NCI-H1092 (cell line): Measurements from ENCODE around the gene CRHBP.
"Not testable (repeated sequence)": the region's sequence is repeated elsewhere in the genome, so short reads cannot be mapped to it uniquely, and the experiment has no call there.

Experiments used
- DNase-seq: peaks from one replicate; lab custom pipeline; 2025; lab: John Stamatoyannopoulos, UW

The CRHBP gene

DNA sequence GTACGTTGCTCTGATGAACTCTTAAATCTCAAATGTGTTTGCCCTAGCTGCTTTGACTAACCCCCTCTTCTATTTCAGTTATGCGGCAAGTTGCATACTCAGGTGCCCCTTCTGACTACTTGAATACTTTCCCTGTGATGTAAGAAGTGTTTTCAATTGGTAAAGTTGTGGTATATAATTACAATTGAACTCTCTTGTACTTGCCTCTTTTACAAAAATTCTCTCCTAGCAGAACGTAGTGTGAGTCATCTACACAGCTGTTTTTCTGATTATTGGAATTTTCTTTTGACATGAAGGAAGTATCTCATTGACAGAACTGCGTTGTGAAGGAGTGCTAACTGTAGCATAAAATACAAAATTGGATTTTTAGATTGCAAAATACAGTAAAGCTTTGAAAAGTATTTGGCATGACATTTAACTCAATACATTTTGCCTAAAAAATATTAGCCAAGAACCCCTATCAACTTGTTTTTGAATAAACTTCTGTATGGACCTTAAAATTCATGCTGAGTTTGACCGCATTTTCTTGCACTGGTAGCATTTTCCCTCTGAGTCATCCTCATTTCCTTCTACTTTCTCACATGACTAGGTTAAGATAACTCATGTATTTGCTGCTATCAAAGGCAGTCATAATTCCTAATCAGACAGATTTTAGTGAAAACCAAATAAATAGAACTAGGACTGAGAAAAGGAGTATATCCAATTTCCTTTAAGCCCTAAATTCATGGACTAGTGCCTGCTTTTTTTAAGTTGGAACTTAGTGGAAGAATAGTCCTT lies 6.3 kb downstream of the CRHBP start:
- no peak for DNase-seq

GRCh38 chr5:76960004-76960625 lies 7.3 kb downstream of the CRHBP start:
- DNase-seq, result no peak

DNA sequence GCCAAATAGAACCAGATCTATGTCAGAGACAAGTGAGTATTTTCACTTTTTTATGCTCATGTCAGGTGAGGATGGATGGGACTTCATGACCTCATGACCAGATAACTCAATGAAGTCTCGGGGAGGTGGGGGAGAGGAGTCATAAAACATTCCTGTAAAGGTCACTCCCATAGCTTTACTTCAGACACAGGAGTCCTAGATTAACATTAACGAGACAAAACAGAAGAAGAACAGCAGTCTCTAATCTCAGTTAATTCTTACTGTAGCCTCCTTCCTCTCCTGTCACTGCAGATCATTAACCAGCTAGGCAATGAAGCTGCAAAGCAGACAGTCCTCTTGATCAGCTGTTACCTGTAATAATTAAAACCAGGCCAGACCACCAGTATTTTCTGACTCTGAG lies 11.2 kb downstream of the CRHBP start:
- DNase-seq, result no peak

DNA sequence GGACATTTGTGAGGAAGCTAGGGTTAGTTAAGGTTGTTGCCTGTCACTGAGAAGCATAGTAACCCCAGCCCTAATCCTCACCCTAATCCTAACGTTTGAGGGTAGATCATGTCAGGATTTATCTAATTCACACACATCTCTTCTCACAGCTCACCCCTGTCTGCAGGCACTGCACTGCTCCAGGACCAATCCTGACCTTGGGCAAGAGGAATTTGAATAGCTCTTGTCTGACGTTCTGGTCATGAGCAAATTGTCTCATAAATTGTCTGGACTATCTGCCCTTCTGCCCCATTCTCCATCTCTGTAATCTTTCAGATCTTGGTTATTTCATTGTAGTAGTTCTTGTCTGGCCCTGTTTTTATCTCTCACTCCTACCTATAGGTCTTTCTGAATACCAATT lies 18.7 kb downstream of the CRHBP start:
- DNase-seq, result no peak

GRCh38 chr5:76972689-76973088 lies 19.8 kb downstream of the CRHBP start:
- DNase-seq, result no peak

- DNase-seq, result no peak
Observed at GRCh38 chr5:76974785-76975184, 21.9 kb downstream of the CRHBP start.

- no peak for DNase-seq
Observed at GRCh38 chr5:76978869-76979268, 26.0 kb downstream of the CRHBP start.

DNA sequence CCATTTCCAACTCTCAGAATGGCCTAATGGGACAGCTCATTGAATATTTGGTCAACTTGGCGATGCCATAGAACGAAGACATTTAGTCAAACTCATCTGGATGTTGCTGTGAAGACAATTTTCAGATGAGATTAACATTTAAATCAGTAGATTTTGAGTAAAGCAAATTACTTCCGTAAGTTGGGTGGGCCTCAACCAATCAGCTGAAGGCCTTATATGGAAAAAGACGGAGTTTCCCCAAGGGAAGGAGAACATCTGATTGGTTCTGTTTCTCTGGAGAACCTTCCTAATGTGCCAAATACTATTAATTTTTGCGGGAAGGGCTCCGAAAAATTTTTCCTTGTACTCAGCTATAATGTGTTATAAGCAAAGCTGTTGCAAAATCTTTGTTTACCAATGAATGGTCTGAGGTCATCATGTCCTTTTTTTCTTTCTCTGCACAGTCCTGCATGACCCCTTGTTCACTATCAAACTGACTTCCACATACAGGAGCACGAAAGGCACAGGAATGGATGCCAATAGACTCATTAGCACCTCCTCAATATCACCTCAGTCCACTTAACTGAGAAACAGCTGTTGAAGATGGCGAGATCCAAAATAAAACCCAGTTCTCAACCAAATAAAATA lies 27.8 kb downstream of the CRHBP start:
- no peak for DNase-seq

DNA sequence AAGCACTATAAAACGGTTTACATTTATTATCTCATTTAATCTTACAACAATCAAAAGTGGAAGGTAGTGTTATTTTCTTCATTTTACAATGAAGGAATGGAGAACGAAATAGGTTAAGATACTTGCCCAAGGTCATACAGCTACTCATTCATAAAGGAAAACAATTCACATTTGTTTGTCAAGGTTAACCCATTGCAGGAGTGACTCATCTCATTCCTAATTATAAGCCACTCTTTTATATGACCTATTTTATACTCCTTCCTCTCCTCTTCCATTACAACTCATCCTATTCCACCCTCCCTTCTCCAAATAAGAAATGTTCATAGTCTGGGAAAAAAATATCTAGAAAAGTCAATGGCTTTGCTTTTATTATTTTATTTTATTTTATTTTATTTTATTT lies 29.6 kb downstream of the CRHBP start:
- no peak for DNase-seq

DNA sequence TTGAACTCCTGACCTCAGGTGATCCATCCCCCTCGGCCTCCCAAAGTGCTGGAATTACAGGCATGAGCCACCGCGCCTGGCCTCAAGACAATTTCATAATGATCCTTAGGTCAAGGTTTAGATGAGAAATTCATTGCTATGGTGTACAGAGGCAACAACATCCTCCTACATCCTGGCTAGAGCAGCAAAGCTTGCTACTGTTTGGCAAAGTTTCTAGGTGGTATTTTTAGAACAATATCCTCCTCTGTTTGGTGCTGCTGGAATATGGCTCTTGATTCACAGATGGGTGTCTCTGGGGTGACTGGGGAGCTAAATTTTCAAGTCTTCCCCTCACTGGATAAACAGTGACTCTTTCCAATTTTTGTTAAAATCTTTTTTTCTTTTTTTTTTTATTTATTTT lies 30.6 kb downstream of the CRHBP start:
- DNase-seq, result no peak

GRCh38 chr5:76986825-76987526 lies 34.1 kb downstream of the CRHBP start:
- DNase-seq, result no peak

- DNase-seq, result no peak
Observed at GRCh38 chr5:76990899-76991459, 38.1 kb downstream of the CRHBP start.

DNA sequence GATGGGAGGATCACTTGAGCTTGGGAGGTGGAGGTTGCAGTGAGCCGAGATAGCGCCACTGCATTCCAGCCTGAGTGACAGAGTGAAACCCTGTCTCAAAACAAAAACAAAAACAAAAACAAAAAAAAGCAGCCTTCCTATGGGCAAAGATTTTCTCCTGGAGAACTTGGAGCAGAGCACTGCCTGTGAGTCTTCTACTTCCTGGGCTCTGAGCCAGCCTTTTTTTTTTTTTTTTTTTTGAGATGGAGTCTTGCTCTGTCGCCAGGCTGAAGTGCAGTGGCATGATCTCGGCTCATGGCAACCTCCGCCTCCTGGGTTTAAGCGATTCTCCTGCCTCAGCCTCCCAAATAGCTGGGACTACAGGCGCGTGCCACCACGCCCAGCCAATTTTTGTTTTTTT lies 40.6 kb downstream of the CRHBP start:
- not testable (repeated sequence) for DNase-seq

DNA sequence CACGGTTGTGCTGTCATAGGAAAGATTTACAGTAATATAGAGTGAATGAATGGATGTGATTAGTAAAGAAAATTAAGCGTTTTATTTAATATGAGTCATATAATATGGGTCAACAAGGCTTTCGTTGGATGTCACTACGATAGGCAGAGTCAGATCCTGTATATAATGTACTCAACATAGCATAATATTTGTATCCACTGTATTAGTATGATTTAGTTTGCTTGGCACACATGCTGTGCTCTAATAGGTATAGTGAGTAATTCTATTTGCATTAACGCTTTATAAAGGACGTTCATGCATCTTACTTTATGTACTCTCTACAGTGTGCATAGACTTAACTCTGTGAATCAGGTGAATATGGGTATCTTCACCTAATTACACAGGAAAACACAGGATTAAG lies 41.5 kb downstream of the CRHBP start:
- no peak for DNase-seq

DNA sequence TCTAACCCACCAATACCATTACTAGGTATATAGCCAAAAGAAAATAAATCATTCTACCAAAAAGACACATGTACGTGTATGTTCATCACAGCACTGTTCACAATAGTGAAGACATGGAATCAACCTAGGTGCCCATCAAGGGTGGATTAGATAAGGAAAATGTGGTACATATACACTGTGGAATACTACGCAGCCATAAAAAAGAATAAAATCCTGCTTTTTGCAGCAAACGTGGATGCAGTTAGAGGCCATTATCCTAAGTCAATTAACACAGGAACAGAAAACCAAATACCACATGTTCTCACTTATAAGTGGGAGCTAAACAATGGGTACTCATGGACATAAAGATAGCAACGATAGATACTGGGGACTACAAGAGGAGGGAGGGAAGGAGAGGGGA lies 45.4 kb downstream of the CRHBP start:
- DNase-seq, result not testable (repeated sequence)

GRCh38 chr5:76999451-76999850 lies 46.6 kb downstream of the CRHBP start:
- DNase-seq, result no peak

- DNase-seq, result no peak
Observed at GRCh38 chr5:77003246-77003645, 50.4 kb downstream of the CRHBP start.

GRCh38 chr5:77006124-77006523 lies 53.3 kb downstream of the CRHBP start:
- no peak for DNase-seq

GRCh38 chr5:77008413-77008812 lies 55.6 kb downstream of the CRHBP start:
- DNase-seq, result no peak

GRCh38 chr5:77010243-77010642 lies 57.4 kb downstream of the CRHBP start:
- DNase-seq, result no peak

GRCh38 chr5:77011498-77011897 lies 58.7 kb downstream of the CRHBP start:
- no peak for DNase-seq

DNA sequence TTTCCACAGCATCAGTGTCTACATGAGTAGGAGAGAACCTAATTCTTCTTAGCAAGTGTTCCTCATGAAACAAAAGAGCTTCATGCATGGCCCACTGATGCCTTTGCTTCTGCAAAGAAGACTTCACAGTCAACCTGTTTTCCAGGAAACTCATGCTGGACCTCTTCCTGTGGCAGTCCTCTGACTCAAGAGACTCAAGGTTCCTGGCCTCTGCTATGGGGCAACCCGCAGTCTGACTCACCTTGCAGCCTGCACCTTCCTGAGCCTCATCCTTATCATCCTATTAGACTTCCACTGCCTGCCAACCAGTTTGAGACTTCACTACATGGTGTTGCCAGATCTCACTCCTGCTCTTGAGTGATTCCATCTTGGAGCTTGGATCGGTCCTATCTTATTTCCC lies 59.8 kb downstream of the CRHBP start:
- no peak for DNase-seq
